ENCODE data around the gene DNAL4.

Gene DNAL4

GRCh38 chr22:38756711-38757463, 37.1 kb downstream of the DNAL4 start:
- no peak for DNase-seq

GRCh38 chr22:38755911-38756532, 37.9 kb downstream of the DNAL4 start, which contains the start of gene SUN2:
TSS of gene SUN2 (minus strand) at chr22:38755998. CDS start at chr22:38752628, 3,370 bp downstream.
- peak; percentile 92 for DNase-seq

- DNase-seq, result peak; percentile 82
Measured at GRCh38 chr22:38755155-38755910, 38.6 kb downstream of the DNAL4 start.

GRCh38 chr22:38754751-38755154, 39.2 kb downstream of the DNAL4 start:
- DNase-seq, result peak; percentile 40

- no peak for DNase-seq
Measured at GRCh38 chr22:38753948-38754750, 39.8 kb downstream of the DNAL4 start.

GRCh38 chr22:38751422-38752346, 42.3 kb downstream of the DNAL4 start:
- DNase-seq, result peak; percentile 81

- no peak for DNase-seq
Measured at GRCh38 chr22:38751066-38751421, 42.9 kb downstream of the DNAL4 start.

- DNase-seq, result no peak
Measured at GRCh38 chr22:38750638-38751037, 43.3 kb downstream of the DNAL4 start.

GRCh38 chr22:38750104-38750503, 43.8 kb downstream of the DNAL4 start:
- no peak for DNase-seq

- no peak for DNase-seq
Measured at GRCh38 chr22:38748487-38749136, 45.3 kb downstream of the DNAL4 start.

- no peak for DNase-seq
Measured at GRCh38 chr22:38745676-38746460, 48.1 kb downstream of the DNAL4 start.

- DNase-seq, result no peak
Measured at GRCh38 chr22:38744981-38745380, 49.0 kb downstream of the DNAL4 start.

GRCh38 chr22:38742176-38742942, 51.6 kb downstream of the DNAL4 start:
- no peak for DNase-seq

GRCh38 chr22:38741576-38741975, 52.4 kb downstream of the DNAL4 start:
- no peak for DNase-seq

GRCh38 chr22:38741166-38741565, 52.8 kb downstream of the DNAL4 start:
- no peak for DNase-seq

GRCh38 chr22:38740754-38741153, 53.2 kb downstream of the DNAL4 start:
- no peak for DNase-seq

- DNase-seq, result no peak
Measured at GRCh38 chr22:38740116-38740723, 53.7 kb downstream of the DNAL4 start.

GRCh38 chr22:38739300-38740055, 54.5 kb downstream of the DNAL4 start:
- DNase-seq, result no peak
